Fibroblast of lung (primary cell): Measurements from ENCODE around the gene GNAI1. TPM values are rescaled to one million over a fixed set of nuclear protein-coding genes. Genes with fewer than 3 reads are reported as not detected.

ENCODE experiments used
- DNase-seq, 2 donors: peaks; one replicate each; pipeline versions ENCODE4 v3.0.0 to v3.0.0-alpha.2; 2010; ENCODE audit warnings: low read depth in 2 of 2
- H2AFZ ChIP-seq: 2 replicates; pipeline ENCODE4 v1.5.1; 2012; ENCODE audit warnings: low read length, control low read depth, inconsistent platforms
- H3K27ac ChIP-seq: 2 replicates; pipeline ENCODE4 v1.5.1; 2011; ENCODE audit warnings: low read length, control low read depth; ENCODE audit not compliant: insufficient read depth
- H3K27me3 ChIP-seq: 2 replicates; pipeline ENCODE4 v1.5.1; 2011; ENCODE audit warnings: mild to moderate bottlenecking, low read length; ENCODE audit not compliant: control insufficient read depth, insufficient read depth
- H3K36me3 ChIP-seq: 2 replicates; pipeline ENCODE4 v1.5.1; 2011; ENCODE audit warnings: low read length; ENCODE audit not compliant: control insufficient read depth, insufficient read depth
- H3K4me1 ChIP-seq: 2 replicates; pipeline ENCODE4 v1.5.1; 2011; ENCODE audit warnings: low read length; ENCODE audit not compliant: control insufficient read depth, insufficient read depth; ENCODE audit errors: extremely low read depth
- H3K4me2 ChIP-seq: 2 replicates; pipeline ENCODE4 v1.5.1; 2011; ENCODE audit warnings: low read length, control low read depth; ENCODE audit not compliant: insufficient read depth; ENCODE audit errors: extremely low read depth
- H3K4me3 ChIP-seq, 4 experiments: fragments of 200-600 bp in 1 of 4; sonication (generic) in 1 of 4; replicated peaks in 1 of 4; 2 replicates each; pipeline ENCODE4 v1.5.1; 2011 to 2016; ENCODE audit warnings: low read length in 4 of 4, low read depth in 3 of 4, mild to moderate bottlenecking in 3 of 4, control low read depth in 2 of 4, inconsistent platforms in 1 of 4, mixed read lengths in 1 of 4; ENCODE audit not compliant: insufficient read depth in 1 of 4; ENCODE audit errors: control extremely low read depth in 1 of 4
- H3K79me2 ChIP-seq: 2 replicates; pipeline ENCODE4 v1.5.1; 2012; ENCODE audit warnings: mild to moderate bottlenecking, low read length, inconsistent platforms; ENCODE audit not compliant: control insufficient read depth, insufficient read depth
- H3K9ac ChIP-seq: 2 replicates; pipeline ENCODE4 v1.5.1; 2011; ENCODE audit warnings: mild to moderate bottlenecking, low read length, control low read depth; ENCODE audit not compliant: insufficient read depth
- H3K9me3 ChIP-seq: 2 replicates; pipeline ENCODE4 v1.5.1; 2012; ENCODE audit warnings: low read depth, low read length; ENCODE audit not compliant: control insufficient read depth, insufficient read depth
- H4K20me1 ChIP-seq: 2 replicates; pipeline ENCODE4 v1.5.1; 2011; ENCODE audit warnings: low read length; ENCODE audit not compliant: control insufficient read depth, insufficient read depth; ENCODE audit errors: extremely low read depth
- EZH2 ChIP-seq: IDR thresholded peaks from 2 replicates; pipeline ENCODE4 v1.5.1; 2012; ENCODE audit warnings: low read length, control low read depth, mild to moderate bottlenecking; ENCODE audit errors: missing control alignments
- polyA plus RNA-seq, 2 donors: library from polyadenylated mRNA; depleted of rRNA in 1 of 2; stranded (reverse) in 1 of 2; unstranded in 1 of 2; fragments of >200 nt; gene quantifications; 2 replicates each; pipeline ENCODE4 v1.2.1, GENCODE V29; 2011 to 2012; ENCODE audit warnings: missing spikeins in 1 of 2
- total RNA-seq: library from RNA; depleted of rRNA; stranded (reverse); fragments of >200 nt; gene quantifications from 2 replicates; pipeline ENCODE4 v1.2.1, GENCODE V29; 2014
- TF ChIP-seq, protein P1 (sequence below), 2 donors: IDR thresholded peaks in 1 of 2; conservative IDR thresholded peaks in 1 of 2; 1 replicate in 1 of 2; 2 replicates in 1 of 2; pipeline ENCODE4 v1.5.1; 2011 to 2012; ENCODE audit warnings: low read length in 2 of 2, control low read depth in 1 of 2, inconsistent platforms in 1 of 2, low read depth in 1 of 2, mild to moderate bottlenecking in 1 of 2

Gene GNAI1
- total and polyA plus RNA-seq, 2 donors (not counting 1 experiment from before 2014, with no cell fraction given): 68.9 to 81.8 TPM

DNA sequence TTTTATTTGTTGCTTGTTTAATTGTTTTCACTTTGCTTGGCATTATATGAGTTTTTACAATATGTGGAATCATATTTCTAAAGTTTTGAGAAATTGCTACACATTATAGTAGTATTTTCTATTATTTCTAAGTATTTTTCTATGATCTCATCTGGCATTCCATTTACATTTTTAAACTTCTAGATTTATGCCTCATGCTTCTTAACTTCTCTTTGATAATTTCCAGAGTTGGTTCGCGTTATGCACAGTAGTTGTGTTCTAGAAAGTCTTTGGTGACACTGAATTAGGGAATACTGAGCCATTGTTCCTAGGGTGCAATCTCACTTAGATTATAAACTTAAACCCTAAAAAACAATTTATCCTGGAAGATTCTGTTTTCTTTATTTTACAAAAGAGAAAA is 129.2 kb downstream of the GNAI1 start:
- Histone ChIP-seq H3K4me3 (no peak overlapping the region), H3K79me2 (no peaks in the 10 kb centered on the region), H3K4me1 (no peaks in the 10 kb centered on the region), H2AFZ (no peak overlapping the region), H3K9me3 (no peaks in the 10 kb centered on the region), H3K27me3 (no peaks in the 10 kb centered on the region), H3K36me3 (no peaks in the 10 kb centered on the region), H4K20me1 (no peaks in the 10 kb centered on the region), H3K4me2 (no peak overlapping the region), H3K27ac (no peak overlapping the region), H3K9ac (no peak overlapping the region)
- no peak for DNase-seq
- TF ChIP-seq, protein P1, sequence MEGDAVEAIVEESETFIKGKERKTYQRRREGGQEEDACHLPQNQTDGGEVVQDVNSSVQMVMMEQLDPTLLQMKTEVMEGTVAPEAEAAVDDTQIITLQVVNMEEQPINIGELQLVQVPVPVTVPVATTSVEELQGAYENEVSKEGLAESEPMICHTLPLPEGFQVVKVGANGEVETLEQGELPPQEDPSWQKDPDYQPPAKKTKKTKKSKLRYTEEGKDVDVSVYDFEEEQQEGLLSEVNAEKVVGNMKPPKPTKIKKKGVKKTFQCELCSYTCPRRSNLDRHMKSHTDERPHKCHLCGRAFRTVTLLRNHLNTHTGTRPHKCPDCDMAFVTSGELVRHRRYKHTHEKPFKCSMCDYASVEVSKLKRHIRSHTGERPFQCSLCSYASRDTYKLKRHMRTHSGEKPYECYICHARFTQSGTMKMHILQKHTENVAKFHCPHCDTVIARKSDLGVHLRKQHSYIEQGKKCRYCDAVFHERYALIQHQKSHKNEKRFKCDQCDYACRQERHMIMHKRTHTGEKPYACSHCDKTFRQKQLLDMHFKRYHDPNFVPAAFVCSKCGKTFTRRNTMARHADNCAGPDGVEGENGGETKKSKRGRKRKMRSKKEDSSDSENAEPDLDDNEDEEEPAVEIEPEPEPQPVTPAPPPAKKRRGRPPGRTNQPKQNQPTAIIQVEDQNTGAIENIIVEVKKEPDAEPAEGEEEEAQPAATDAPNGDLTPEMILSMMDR (conservative IDR thresholded peaks at IDR 0.05 in 1 of 2, IDR thresholded peaks at IDR 0.05 in 1 of 2; ENCODE audit: low read depth in 1 of 2, low read length in 2 of 2): no peak
- no peak for TF ChIP-seq EZH2

DNA sequence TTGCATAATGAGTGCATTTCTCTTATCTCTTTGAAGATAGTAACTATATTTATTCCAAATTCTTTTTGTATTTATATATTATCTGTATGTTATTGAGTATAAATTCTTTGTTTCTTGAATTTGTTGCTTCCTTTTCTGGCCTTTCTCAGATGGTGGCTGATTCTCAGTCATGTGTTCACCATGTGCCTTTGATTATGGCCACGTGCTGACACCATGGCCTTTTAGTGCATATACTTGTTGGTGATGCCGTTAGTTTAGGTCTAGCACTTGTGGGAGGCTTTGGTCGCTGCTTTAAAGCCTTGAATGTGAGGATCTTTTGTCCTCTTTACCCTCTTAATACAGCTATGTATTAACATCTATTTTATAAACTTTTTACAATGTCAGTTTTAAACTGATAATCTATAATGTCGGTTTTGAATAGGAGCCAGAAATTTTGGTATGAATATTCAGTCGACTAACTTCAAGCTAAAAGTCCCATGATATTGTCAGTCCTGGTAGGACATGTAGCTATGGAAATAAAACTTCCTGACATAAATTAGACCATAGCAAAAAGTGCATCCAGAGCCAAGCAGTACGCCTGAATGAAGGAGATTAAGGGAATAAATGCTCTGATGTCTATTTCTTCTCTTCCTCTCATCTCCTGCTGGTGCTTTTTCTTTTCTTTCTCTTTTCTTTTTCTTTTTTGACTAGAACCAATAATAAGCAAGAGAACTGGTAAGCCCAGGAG is 130.3 kb downstream of the GNAI1 start:
- no peak overlapping the region for H3K27ac ChIP-seq
- DNase-seq: no peak
- H3K27me3 ChIP-seq: no peaks in the 10 kb centered on the region
- H2AFZ ChIP-seq: no peak overlapping the region
- no peak overlapping the region for H3K4me2 ChIP-seq
- H3K4me3 ChIP-seq: no peak overlapping the region
- no peaks in the 10 kb centered on the region for H4K20me1 ChIP-seq
- no peak for TF ChIP-seq EZH2
- TF ChIP-seq, protein P1 (conservative IDR thresholded peaks at IDR 0.05 in 1 of 2, IDR thresholded peaks at IDR 0.05 in 1 of 2; ENCODE audit: low read depth in 1 of 2, low read length in 2 of 2): no peak
- no peaks in the 10 kb centered on the region for H3K79me2 ChIP-seq
- no peaks in the 10 kb centered on the region for H3K4me1 ChIP-seq
- H3K36me3 ChIP-seq: no peaks in the 10 kb centered on the region
- no peaks in the 10 kb centered on the region for H3K9me3 ChIP-seq
- no peak overlapping the region for H3K9ac ChIP-seq

DNA sequence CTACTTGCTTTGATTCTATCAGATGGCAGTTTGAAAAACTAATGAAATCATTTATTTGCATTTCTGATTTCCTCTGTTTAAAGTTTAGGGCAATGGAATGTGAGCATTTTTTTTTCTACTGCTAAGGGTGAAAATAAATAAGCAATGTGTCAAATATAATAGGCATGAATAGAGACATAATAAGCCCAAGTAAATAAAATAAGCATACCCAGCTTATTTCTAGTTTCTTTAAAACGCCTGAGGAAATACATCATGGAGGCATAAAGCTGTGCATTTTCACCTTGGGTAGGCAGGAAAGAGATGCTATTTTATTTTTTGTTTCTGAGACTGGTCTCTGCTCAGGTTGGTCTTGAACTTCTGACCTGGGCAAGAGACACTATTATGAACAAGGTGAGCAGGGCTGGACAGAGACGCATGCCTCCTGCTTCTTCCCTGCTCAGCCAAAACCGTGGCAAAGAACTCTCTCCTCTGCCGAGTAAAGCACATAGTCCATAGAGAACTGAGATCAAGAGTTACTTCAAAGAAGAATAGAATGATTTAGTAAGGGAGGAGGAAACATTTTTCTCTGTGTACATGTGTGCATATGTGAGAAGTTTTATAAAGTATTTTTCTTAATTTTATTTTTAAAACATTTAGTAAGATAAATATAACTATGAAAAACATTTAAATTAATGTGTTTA is 138.1 kb downstream of the GNAI1 start:
- no peak overlapping the region for H3K9ac ChIP-seq
- no peak overlapping the region for H3K27ac ChIP-seq
- no peaks in the 10 kb centered on the region for H3K9me3 ChIP-seq
- no peak for DNase-seq
- peaks cover 4% of the 10 kb centered on the region for H3K4me1 ChIP-seq
- no peak for TF ChIP-seq EZH2
- TF ChIP-seq, protein P1 (conservative IDR thresholded peaks at IDR 0.05 in 1 of 2, IDR thresholded peaks at IDR 0.05 in 1 of 2; ENCODE audit: low read depth in 1 of 2, low read length in 2 of 2): no peak
- H4K20me1 ChIP-seq: no peaks in the 10 kb centered on the region
- no peaks in the 10 kb centered on the region for H3K27me3 ChIP-seq
- H3K36me3 ChIP-seq: no peaks in the 10 kb centered on the region
- H3K4me3 ChIP-seq: no peak overlapping the region
- H3K4me2 ChIP-seq: no peak overlapping the region
- no peaks in the 10 kb centered on the region for H3K79me2 ChIP-seq
- H2AFZ ChIP-seq: no peak overlapping the region
